Ishikawa (cell line): ENCODE results near the gene AGPAT3.

Experiments used
- CEBPB ChIP-seq: IDR thresholded peaks from 2 replicates; pipeline ENCODE4 v1.6.1; 2012
- EP300 ChIP-seq: IDR thresholded peaks from 2 replicates; pipeline ENCODE4 v1.6.1; 2012; ENCODE audit warnings: borderline replicate concordance
- MAX ChIP-seq: IDR thresholded peaks from 2 replicates; pipeline ENCODE4 v1.6.1; 2012
- REST ChIP-seq: IDR thresholded peaks from 2 replicates; pipeline ENCODE4 v1.6.1; 2012; ENCODE audit warnings: low read depth, mild to moderate bottlenecking
- TCF12 ChIP-seq: IDR thresholded peaks from 2 replicates; pipeline ENCODE4 v1.6.1; 2012; ENCODE audit warnings: low read depth
- TEAD4 ChIP-seq: IDR thresholded peaks from 2 replicates; pipeline ENCODE4 v1.6.1; 2012
- YY1 ChIP-seq: IDR thresholded peaks from 2 replicates; pipeline ENCODE4 v1.6.1; 2012; ENCODE audit warnings: low read depth
- ZBTB7A ChIP-seq: IDR thresholded peaks from 2 replicates; pipeline ENCODE4 v1.6.1; 2012; ENCODE audit warnings: low read depth

DNA sequence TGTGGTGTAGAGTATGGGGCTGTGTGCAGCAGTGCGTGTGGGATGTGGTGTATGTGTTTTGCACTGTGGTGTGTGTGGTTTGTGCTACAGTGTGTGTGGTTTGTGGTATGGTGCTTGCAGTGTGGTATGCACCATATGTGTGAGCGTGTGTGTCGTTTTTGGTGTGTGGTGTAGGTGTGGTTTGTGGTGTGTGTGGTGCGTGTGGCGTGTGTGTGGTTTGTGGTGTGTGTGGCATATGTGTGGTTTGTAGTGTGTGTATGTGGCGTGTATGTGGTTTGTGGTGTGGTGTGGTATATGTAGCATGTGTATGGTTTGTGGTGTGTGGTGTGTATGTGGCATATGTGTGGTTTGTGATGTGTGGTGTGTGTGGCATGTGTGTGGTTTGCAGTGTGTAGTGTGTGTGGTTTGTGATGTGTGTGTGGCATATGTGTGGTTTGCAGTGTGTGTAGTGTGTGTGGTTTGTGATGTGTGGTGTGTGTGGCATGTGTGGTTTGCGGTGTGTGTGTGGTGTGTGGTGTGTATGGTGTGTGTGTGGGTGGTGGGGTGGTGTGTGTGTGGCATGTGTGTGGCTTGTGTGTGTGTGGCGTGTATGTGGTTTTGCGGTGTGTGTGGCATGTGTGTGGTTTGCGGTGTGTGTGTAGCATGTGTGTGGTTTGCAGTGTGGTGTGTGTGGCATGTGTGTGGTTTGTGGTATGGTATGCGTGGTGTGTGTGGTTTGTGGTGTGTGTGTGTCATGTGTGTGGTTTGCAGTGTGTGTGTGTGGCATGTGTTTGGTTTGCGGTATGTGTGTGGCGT lies 93.5 kb downstream of the AGPAT3 start:
- no peak for TF ChIP-seq TEAD4
- no peak for TF ChIP-seq REST
- TF ChIP-seq EP300: no peak
- no peak for TF ChIP-seq CEBPB
- TF ChIP-seq ZBTB7A: no peak
- no peak for TF ChIP-seq MAX
- no peak for TF ChIP-seq YY1
- no peak for TF ChIP-seq TCF12
